HG03064 (cell line): ENCODE measurements around the gene CYCS.
"Not testable (repeated sequence)": the region's sequence is repeated elsewhere in the genome, so short reads cannot be mapped to it uniquely, and the experiment has no call there.

Experiments
- ATAC-seq: cut with Tn5 transposase; IDR thresholded peaks from one replicate; pipeline ENCODE4 v1.9.1; 2021; ENCODE audit warnings: low read depth; ENCODE audit not compliant: unreplicated experiment

Gene CYCS

GRCh38 chr7:25119102-25119501 is 6.0 kb downstream of the CYCS start:
- no peak for ATAC-seq

GRCh38 chr7:25118048-25118753 is 6.9 kb downstream of the CYCS start:
- peak; percentile 32 for ATAC-seq

- ATAC-seq: peak; percentile 88
Observed at GRCh38 chr7:25117226-25118047, 7.6 kb downstream of the CYCS start.

- ATAC-seq: no peak
Observed at GRCh38 chr7:25116621-25117020, 8.4 kb downstream of the CYCS start.

GRCh38 chr7:25110514-25110913 is 14.5 kb downstream of the CYCS start:
- not testable (repeated sequence) for ATAC-seq

- ATAC-seq: no peak
Observed at GRCh38 chr7:25109276-25109675, 15.8 kb downstream of the CYCS start.

- ATAC-seq: no peak
Observed at GRCh38 chr7:25105911-25106310, 19.1 kb downstream of the CYCS start.

GRCh38 chr7:25103773-25104172 is 21.3 kb downstream of the CYCS start:
- no peak for ATAC-seq

- no peak for ATAC-seq
Observed at GRCh38 chr7:25101817-25102216, 23.2 kb downstream of the CYCS start.

GRCh38 chr7:25098096-25099046 is 26.7 kb downstream of the CYCS start:
- no peak for ATAC-seq

GRCh38 chr7:25095516-25096345 is 29.3 kb downstream of the CYCS start:
- ATAC-seq: no peak

- ATAC-seq: peak; percentile 59
Observed at GRCh38 chr7:25093268-25093826, 31.7 kb downstream of the CYCS start.

- no peak for ATAC-seq
Observed at GRCh38 chr7:25091779-25092178, 33.3 kb downstream of the CYCS start.

- no peak for ATAC-seq
Observed at GRCh38 chr7:25091176-25091575, 33.9 kb downstream of the CYCS start.

GRCh38 chr7:25090374-25090773 is 34.7 kb downstream of the CYCS start:
- no peak for ATAC-seq

GRCh38 chr7:25087855-25088254 is 37.2 kb downstream of the CYCS start:
- ATAC-seq: peak; percentile 87

- ATAC-seq: no peak
Observed at GRCh38 chr7:25084821-25085220, 40.2 kb downstream of the CYCS start.

GRCh38 chr7:25083201-25083600 is 41.9 kb downstream of the CYCS start:
- ATAC-seq: no peak

GRCh38 chr7:25082041-25082440 is 43.0 kb downstream of the CYCS start:
- ATAC-seq: not testable (repeated sequence)

- ATAC-seq: no peak
Observed at GRCh38 chr7:25077096-25077495, 48.0 kb downstream of the CYCS start.
